Measurements from ENCODE around the gene SMARCAD1.

DNA sequence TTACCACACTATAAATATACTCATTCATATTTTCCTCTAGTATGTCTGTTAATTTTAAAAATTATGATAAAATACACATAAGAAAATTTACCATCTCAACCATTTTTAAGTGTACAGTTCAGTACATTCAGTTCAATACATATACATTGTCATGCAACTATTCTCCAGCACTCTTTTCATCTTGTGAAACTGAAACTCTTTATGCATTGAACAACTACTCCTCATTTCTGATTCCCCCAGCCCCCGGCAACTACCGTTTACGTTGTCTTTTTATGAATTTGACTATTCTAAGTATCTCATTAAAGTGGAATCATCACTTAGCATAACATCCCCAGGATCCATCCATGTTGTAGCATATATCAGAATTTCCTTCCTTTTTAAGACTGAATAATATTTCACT is 8.7 kb downstream of the SMARCAD1 start:
- TF ChIP-seq CTCF (IDR thresholded peaks at IDR 0.05; ENCODE audit: insufficient read depth, low read depth, low read length) = no peak
- TF ChIP-seq EZH2 (IDR thresholded peaks at IDR 0.05; ENCODE audit: insufficient read depth, low read length) = no peak
